ENCODE results near the gene CDK10.

The CDK10 gene

DNA sequence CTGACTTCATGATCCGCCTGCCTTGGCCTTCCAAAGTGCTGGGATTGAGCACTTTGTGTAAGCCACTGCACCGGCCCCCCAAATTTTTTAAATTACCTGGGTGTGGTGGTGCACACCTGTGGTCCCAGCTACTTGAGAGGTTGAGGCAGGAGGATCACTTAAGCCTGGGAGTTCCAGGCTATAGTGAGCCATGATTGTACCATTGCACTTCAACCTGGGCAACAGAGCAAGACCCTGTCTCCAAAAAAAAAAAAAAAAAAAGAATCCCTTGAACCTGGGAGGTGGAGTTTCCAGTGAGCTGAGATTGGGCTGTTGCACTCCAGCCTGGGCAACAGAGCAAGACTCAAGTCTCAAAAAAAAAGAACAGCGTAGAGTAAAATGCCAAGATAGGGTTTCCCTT, 50.1 kb downstream of the CDK10 start:
- DNase-seq (ENCODE audit: low read depth) = no peak

DNA sequence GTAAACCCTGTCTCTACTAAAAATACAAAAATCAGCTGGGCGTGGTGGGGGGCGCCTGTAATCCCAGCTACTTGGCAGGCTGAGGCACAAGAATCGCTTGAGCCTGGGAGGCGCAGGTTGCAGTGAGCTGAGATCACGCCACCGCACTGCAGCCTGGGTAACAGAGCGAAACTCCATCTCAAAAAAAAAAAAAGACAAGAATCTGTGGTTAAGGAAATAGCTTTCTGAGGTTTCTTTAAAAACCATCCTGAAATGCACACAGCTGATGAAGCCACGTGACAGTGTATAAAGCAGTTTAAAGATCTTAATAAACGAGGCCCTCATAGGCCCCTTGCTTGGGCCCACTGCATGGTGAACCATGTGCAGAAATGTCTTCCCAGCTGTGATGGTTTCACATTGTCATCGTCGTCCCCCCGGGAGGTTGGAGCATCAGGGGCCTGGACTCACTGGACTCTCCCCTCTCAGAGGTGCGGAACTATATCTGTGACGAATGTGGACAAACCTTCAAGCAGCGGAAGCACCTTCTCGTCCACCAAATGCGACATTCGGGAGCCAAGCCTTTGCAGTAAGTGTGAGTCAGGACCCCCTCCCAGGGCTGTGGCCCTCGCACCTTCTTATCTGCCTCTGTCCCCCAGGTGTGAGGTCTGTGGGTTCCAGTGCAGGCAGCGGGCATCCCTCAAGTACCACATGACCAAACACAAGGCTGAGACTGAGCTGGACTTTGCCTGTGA, 51.0 kb downstream of the CDK10 start:
- no peak for DNase-seq (ENCODE audit: low read depth)

DNA sequence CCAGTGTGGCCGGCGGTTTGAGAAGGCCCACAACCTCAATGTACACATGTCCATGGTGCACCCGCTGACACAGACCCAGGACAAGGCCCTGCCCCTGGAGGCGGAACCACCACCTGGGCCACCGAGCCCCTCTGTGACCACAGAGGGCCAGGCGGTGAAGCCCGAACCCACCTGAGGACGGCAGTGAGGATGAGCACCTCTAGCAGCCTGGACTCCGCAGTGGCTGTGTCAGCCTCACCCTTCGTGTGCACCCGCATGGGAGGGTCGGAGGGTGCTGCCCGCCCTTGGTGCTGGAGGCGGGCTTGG, 51.5 kb downstream of the CDK10 start:
- DNase-seq (ENCODE audit: low read depth) = no peak

GRCh38 chr16:89738538-89739317, 52.2 kb downstream of the CDK10 start:
- DNase-seq (ENCODE audit: low read depth) = no peak

- DNase-seq (ENCODE audit: low read depth) = no peak
Observed at GRCh38 chr16:89739383-89739782, 52.9 kb downstream of the CDK10 start.

GRCh38 chr16:89741342-89742014, 55.0 kb downstream of the CDK10 start:
- no peak for DNase-seq (ENCODE audit: low read depth)

DNA sequence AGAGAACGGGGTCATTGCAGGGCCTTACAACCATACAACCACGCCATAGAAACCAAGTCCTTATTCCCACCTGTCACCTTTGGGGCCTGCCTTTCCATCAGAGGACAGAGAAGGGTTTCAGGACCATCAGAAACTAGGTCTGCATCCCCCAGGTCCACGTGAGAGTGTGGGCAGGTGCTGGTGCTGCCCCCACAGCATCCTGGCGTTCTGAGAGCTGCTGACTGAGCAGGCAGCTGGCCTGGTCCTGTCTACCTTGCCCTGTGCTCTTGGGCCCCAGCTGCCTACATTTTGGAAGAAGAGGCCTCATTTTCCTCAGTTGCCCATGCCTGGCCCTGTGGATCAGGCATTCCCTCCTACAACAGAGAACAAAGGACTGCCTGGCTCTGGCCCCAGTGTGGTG, 56.5 kb downstream of the CDK10 start:
- no peak for DNase-seq (ENCODE audit: low read depth)

- DNase-seq (ENCODE audit: low read depth) = no peak
Observed at GRCh38 chr16:89744813-89745212, 58.3 kb downstream of the CDK10 start.

Measured in EH (cell line).